8988T (cell line): ENCODE results near the gene ROCK2.
"Not testable (repeated sequence)": the region's sequence is repeated elsewhere in the genome, so short reads cannot be mapped to it uniquely, and the experiment has no call there.

ENCODE experiments used
- DNase-seq: peaks from one replicate; pipeline ENCODE4 v3.0.0; 2011

The ROCK2 gene

GRCh38 chr2:11168488-11168887 is 175.9 kb downstream of the ROCK2 start:
- DNase-seq = no peak

- no peak for DNase-seq
These were observed 178.0 kb downstream of the ROCK2 start for GRCh38 chr2:11166476-11166875.

- not testable (repeated sequence) for DNase-seq
These were observed 179.4 kb downstream of the ROCK2 start for GRCh38 chr2:11165046-11165445.

- DNase-seq = no peak
These were observed 180.8 kb downstream of the ROCK2 start for GRCh38 chr2:11163439-11164317.

GRCh38 chr2:11161747-11162146 is 182.7 kb downstream of the ROCK2 start:
- no peak for DNase-seq

- DNase-seq = no peak
These were observed 183.5 kb downstream of the ROCK2 start for GRCh38 chr2:11160731-11161455.

- DNase-seq = no peak
These were observed 184.2 kb downstream of the ROCK2 start for GRCh38 chr2:11160256-11160655.

GRCh38 chr2:11159574-11160170 is 184.8 kb downstream of the ROCK2 start:
- DNase-seq = no peak

GRCh38 chr2:11158916-11159573 is 185.4 kb downstream of the ROCK2 start:
- no peak for DNase-seq

- DNase-seq = no peak
These were observed 186.7 kb downstream of the ROCK2 start for GRCh38 chr2:11157731-11158130.

- DNase-seq = no peak
These were observed 187.1 kb downstream of the ROCK2 start for GRCh38 chr2:11157296-11157695.

- no peak for DNase-seq
These were observed 187.9 kb downstream of the ROCK2 start for GRCh38 chr2:11156396-11157075.

GRCh38 chr2:11155381-11156035 is 188.9 kb downstream of the ROCK2 start, which contains the start of gene SLC66A3:
Gene SLC66A3, plus strand, starts transcription at chr2:11155467. Its CDS starts 80 bp downstream, at chr2:11155547.
- peak; percentile 96 for DNase-seq

- DNase-seq = peak; percentile 97
These were observed 189.5 kb downstream of the ROCK2 start for GRCh38 chr2:11154923-11155380.

- DNase-seq = no peak
These were observed 190.2 kb downstream of the ROCK2 start for GRCh38 chr2:11154016-11154922.

GRCh38 chr2:11152591-11152990 is 191.8 kb downstream of the ROCK2 start:
- no peak for DNase-seq

GRCh38 chr2:11147263-11147662 is 197.2 kb downstream of the ROCK2 start:
- DNase-seq = no peak

GRCh38 chr2:11146076-11146475 is 198.4 kb downstream of the ROCK2 start:
- no peak for DNase-seq

GRCh38 chr2:11145350-11145749 is 199.1 kb downstream of the ROCK2 start:
- no peak for DNase-seq

GRCh38 chr2:11144738-11145079 is 199.7 kb downstream of the ROCK2 start:
- no peak for DNase-seq
